ENCODE data around the gene FTO.

FTO gene

DNA sequence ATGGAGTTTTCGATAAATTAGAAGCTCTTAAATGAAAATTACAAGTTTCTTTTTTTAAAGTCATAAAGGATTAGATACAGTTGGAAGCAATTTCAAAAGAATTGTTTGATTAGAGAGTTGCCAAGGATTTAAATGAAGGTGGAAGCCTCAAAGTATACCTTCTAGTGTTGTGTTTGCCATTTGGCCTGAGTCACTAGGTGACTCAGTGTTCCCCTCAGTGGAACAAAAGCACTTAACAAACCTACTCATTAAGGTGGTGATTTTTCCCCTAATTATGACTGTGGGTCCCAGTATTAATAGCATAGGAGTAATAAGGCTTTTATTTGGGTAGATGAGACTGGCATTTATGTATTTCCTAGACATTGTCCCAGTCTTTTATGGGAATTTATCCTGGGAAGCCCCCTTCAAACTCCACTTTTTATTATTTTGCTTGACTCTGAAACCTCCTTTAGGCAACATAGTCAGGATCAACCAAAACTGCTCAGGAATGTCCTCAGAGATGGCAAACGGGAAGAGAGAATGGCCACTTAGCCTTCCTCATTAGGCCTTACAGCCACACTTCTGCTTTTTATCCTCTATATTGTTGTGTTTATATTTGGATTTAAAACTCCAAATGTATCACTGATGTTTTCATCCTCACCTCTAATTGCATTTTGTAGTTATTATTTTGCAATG is 161.0 kb downstream of the FTO start:
- no peaks in the 10 kb centered on the region for H3K9me3 ChIP-seq (ENCODE audit: control insufficient read depth, low read length)
- no peaks in the 10 kb centered on the region for H3K27me3 ChIP-seq (ENCODE audit: control insufficient read depth, insufficient read depth, low read length)
- H3K27ac ChIP-seq, result no peak overlapping the region
- no peak overlapping the region for H2AFZ ChIP-seq
- no peaks in the 10 kb centered on the region for H3K4me1 ChIP-seq
- TF ChIP-seq, protein P1, sequence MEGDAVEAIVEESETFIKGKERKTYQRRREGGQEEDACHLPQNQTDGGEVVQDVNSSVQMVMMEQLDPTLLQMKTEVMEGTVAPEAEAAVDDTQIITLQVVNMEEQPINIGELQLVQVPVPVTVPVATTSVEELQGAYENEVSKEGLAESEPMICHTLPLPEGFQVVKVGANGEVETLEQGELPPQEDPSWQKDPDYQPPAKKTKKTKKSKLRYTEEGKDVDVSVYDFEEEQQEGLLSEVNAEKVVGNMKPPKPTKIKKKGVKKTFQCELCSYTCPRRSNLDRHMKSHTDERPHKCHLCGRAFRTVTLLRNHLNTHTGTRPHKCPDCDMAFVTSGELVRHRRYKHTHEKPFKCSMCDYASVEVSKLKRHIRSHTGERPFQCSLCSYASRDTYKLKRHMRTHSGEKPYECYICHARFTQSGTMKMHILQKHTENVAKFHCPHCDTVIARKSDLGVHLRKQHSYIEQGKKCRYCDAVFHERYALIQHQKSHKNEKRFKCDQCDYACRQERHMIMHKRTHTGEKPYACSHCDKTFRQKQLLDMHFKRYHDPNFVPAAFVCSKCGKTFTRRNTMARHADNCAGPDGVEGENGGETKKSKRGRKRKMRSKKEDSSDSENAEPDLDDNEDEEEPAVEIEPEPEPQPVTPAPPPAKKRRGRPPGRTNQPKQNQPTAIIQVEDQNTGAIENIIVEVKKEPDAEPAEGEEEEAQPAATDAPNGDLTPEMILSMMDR (IDR thresholded peaks at IDR 0.05), result no peak
- H3K4me3 ChIP-seq (ENCODE audit: low read depth, low read length), result no peak overlapping the region
- no peak overlapping the region for H3K9ac ChIP-seq
- peaks cover 3% of the 10 kb centered on the region for H3K79me2 ChIP-seq
- H3K36me3 ChIP-seq (ENCODE audit: control insufficient read depth, insufficient read depth, low read length), result no peaks in the 10 kb centered on the region
- H3K4me2 ChIP-seq (ENCODE audit: low read length), result no peak overlapping the region

DNA sequence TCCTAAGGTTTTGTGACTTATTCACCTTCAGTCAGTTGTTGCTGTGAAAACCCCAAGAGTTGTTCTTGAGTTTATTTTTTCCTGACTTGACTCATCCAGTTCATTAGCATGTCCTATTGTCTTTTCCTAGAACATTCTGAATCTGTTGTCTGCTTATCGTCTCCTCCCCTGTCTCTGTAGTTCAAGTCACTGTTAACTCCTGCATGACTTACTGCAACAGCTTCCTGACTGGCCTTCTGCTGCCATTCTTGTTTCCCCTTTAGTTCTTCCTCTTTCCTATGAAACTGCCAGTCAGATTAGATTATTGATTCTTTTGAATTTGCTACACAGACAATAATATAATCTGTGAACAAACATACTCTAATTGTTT is 161.5 kb downstream of the FTO start:
- Histone ChIP-seq H3K4me1 (no peaks in the 10 kb centered on the region), H2AFZ (no peak overlapping the region), H3K27me3 (ENCODE audit: control insufficient read depth, insufficient read depth, low read length) (no peaks in the 10 kb centered on the region), H3K36me3 (ENCODE audit: control insufficient read depth, insufficient read depth, low read length) (no peaks in the 10 kb centered on the region), H3K9ac (no peak overlapping the region), H3K4me2 (ENCODE audit: low read length) (no peak overlapping the region), H3K79me2 (peaks cover 3% of the 10 kb centered on the region), H3K4me3 (ENCODE audit: low read depth, low read length) (no peak overlapping the region), H3K9me3 (ENCODE audit: control insufficient read depth, low read length) (no peaks in the 10 kb centered on the region), H3K27ac (no peak overlapping the region)
- TF ChIP-seq, protein P1 (IDR thresholded peaks at IDR 0.05), result no peak

DNA sequence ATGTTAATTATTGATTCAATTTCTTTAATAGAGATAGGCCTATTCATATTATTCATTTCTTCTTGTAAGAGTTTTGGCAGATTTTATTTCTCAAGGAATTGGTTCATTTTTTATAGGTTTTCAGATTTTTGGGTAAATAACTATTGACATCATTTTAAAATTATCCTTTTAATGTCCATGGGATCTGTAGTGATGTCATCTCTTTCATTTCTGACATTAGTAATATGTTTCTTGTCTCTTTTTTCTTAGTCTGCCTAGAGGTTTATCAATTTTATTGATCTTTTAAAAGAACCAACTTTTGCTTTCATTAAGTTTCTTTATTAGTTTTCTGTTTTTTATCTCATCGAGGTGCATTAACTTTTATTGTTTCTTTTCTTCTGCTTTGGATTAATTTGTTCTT is 162.6 kb downstream of the FTO start:
- H3K4me1 ChIP-seq, result no peaks in the 10 kb centered on the region
- no peak overlapping the region for H2AFZ ChIP-seq
- H3K4me3 ChIP-seq (ENCODE audit: low read depth, low read length), result no peak overlapping the region
- no peaks in the 10 kb centered on the region for H3K9me3 ChIP-seq (ENCODE audit: control insufficient read depth, low read length)
- no peak overlapping the region for H3K9ac ChIP-seq
- no peak overlapping the region for H3K27ac ChIP-seq
- TF ChIP-seq, protein P1 (IDR thresholded peaks at IDR 0.05), result no peak
- no peaks in the 10 kb centered on the region for H3K36me3 ChIP-seq (ENCODE audit: control insufficient read depth, insufficient read depth, low read length)
- no peak overlapping the region for H3K4me2 ChIP-seq (ENCODE audit: low read length)
- no peaks in the 10 kb centered on the region for H3K27me3 ChIP-seq (ENCODE audit: control insufficient read depth, insufficient read depth, low read length)
- H3K79me2 ChIP-seq, result peaks cover 3% of the 10 kb centered on the region

DNA sequence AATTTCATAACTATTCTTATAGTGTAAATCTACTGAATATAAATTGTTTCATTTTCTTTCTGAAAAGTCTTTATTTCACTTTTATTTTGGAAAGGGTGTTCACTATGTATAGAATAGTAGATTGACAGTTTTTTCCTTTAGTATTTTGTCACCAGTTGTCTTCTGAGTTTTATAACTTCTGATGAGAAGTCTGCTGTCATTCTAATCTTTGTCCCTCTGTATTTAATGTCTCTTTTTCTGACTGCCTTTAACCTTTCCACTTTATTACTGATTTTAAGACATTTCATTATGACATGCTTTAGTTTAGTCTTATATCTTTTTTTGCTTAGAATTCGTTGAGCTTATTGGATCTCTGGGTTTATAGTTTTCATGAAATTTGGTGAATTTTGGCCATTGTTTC is 166.9 kb downstream of the FTO start:
- Histone ChIP-seq H3K9ac (no peak overlapping the region), H3K79me2 (peaks cover 3% of the 10 kb centered on the region), H2AFZ (no peak overlapping the region), H3K4me3 (ENCODE audit: low read depth, low read length) (no peak overlapping the region), H3K4me1 (peaks cover 4% of the 10 kb centered on the region), H3K27ac (no peak overlapping the region), H3K9me3 (ENCODE audit: control insufficient read depth, low read length) (no peaks in the 10 kb centered on the region), H3K4me2 (ENCODE audit: low read length) (no peak overlapping the region), H3K27me3 (ENCODE audit: control insufficient read depth, insufficient read depth, low read length) (no peaks in the 10 kb centered on the region), H3K36me3 (ENCODE audit: control insufficient read depth, insufficient read depth, low read length) (no peaks in the 10 kb centered on the region)
- TF ChIP-seq, protein P1 (IDR thresholded peaks at IDR 0.05), result no peak

All from parathyroid adenoma (tissue), 2 donors.